Endothelial cell of umbilical vein (primary cell): ENCODE measurements around the gene KLF3.

Source experiments
- EZH2 ChIP-seq: IDR thresholded peaks from 2 replicates; pipeline ENCODE4 v1.6.1; 2012; ENCODE audit warnings: borderline replicate concordance, low read depth, mild to moderate bottlenecking, moderate library complexity, low read length, inconsistent platforms; ENCODE audit not compliant: severe bottlenecking
- FOS ChIP-seq: IDR thresholded peaks from 2 replicates; pipeline ENCODE4 v1.6.1; 2011; ENCODE audit warnings: mild to moderate bottlenecking, low read length, moderate library complexity, borderline replicate concordance; ENCODE audit not compliant: insufficient read depth
- GATA2 ChIP-seq: IDR thresholded peaks from 2 replicates; pipeline ENCODE4 v1.7.0; 2011; ENCODE audit warnings: low read depth, mild to moderate bottlenecking, moderate library complexity, mixed read lengths, low read length; ENCODE audit not compliant: insufficient read length, insufficient read depth
- JUN ChIP-seq: IDR thresholded peaks from 2 replicates; pipeline ENCODE4 v1.6.1; 2011; ENCODE audit warnings: borderline replicate concordance, low read depth; ENCODE audit not compliant: insufficient read length, insufficient read depth
- MYC ChIP-seq: IDR thresholded peaks from one replicate; pipeline ENCODE4 v1.6.1; 2011; ENCODE audit warnings: mild to moderate bottlenecking, low read depth, low read length
- POLR2A ChIP-seq: IDR thresholded peaks from 2 replicates; pipeline ENCODE4 v1.6.1; 2012; ENCODE audit warnings: low read depth, mild to moderate bottlenecking, control low read depth, low read length
- POLR2AphosphoS5 ChIP-seq: IDR thresholded peaks from 2 replicates; pipeline ENCODE4 v1.6.1; 2012; ENCODE audit warnings: low read depth, mild to moderate bottlenecking, control low read depth, low read length, moderate library complexity; ENCODE audit not compliant: insufficient read depth
- TF ChIP-seq, protein P1 (sequence below), 2 donors: IDR thresholded peaks; 1 replicate in 1 of 2; 2 replicates in 1 of 2; pipeline ENCODE4 v1.5.1; 2011; ENCODE audit warnings: low read length in 2 of 2, mild to moderate bottlenecking in 2 of 2, moderate library complexity in 2 of 2, control low read depth in 1 of 2, inconsistent platforms in 1 of 2, low read depth in 1 of 2; ENCODE audit not compliant: insufficient read depth in 1 of 2; ENCODE audit errors: extremely low read depth in 1 of 2
- TF ChIP-seq, protein P2 (sequence below): IDR thresholded peaks from 2 replicates; pipeline ENCODE4 v1.6.1; 2011; ENCODE audit not compliant: insufficient read depth, insufficient read length

DNA sequence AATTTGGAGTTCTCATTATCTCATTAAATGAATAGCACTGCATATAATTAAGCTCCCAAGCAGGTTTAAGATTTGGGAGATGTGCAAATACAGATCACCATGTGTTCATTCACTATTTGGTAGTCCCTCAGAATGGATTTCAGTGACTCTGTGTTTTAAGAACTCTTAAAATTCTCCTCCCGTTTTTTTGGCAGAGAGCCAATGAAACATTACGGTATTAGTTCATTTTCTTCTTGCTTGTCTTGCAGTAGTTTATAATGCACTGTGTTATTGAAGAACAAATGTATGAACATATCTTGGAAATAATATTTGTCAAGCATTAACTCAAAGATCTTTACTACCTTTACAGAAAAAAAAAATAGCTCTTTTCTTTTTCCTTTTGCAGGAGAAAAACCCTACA is 32.7 kb downstream of the KLF3 start:
- TF ChIP-seq, protein P1, sequence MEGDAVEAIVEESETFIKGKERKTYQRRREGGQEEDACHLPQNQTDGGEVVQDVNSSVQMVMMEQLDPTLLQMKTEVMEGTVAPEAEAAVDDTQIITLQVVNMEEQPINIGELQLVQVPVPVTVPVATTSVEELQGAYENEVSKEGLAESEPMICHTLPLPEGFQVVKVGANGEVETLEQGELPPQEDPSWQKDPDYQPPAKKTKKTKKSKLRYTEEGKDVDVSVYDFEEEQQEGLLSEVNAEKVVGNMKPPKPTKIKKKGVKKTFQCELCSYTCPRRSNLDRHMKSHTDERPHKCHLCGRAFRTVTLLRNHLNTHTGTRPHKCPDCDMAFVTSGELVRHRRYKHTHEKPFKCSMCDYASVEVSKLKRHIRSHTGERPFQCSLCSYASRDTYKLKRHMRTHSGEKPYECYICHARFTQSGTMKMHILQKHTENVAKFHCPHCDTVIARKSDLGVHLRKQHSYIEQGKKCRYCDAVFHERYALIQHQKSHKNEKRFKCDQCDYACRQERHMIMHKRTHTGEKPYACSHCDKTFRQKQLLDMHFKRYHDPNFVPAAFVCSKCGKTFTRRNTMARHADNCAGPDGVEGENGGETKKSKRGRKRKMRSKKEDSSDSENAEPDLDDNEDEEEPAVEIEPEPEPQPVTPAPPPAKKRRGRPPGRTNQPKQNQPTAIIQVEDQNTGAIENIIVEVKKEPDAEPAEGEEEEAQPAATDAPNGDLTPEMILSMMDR (IDR thresholded peaks at IDR 0.05; ENCODE audit: extremely low read depth in 1 of 2, insufficient read depth in 1 of 2, low read depth in 1 of 2, low read length in 2 of 2): no peak
- no peak for TF ChIP-seq MYC
- no peak for TF ChIP-seq POLR2AphosphoS5
- no peak for TF ChIP-seq EZH2
- TF ChIP-seq, protein P2, sequence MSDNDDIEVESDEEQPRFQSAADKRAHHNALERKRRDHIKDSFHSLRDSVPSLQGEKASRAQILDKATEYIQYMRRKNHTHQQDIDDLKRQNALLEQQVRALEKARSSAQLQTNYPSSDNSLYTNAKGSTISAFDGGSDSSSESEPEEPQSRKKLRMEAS: no peak
- no peak for TF ChIP-seq POLR2A
- no peak for TF ChIP-seq GATA2
- no peak for TF ChIP-seq JUN
- TF ChIP-seq FOS: no peak
